RPMI7951 (cell line): ENCODE measurements around the gene FBXL15. TPM values are rescaled to one million over a fixed set of nuclear protein-coding genes. Genes with fewer than 3 reads are reported as not detected.
"Not testable (repeated sequence)": the region's sequence is repeated elsewhere in the genome, so short reads cannot be mapped to it uniquely, and the experiment has no call there.

Experiments used
- DNase-seq: peaks from one replicate; pipeline ENCODE4 v3.0.0-alpha.2; 2012; ENCODE audit warnings: low read depth
- total RNA-seq: library from RNA; depleted of rRNA; stranded (reverse); fragments of >200 nt; shearing (Covaris generic); gene quantifications from 2 replicates; pipeline ENCODE4 v1.2.3, GENCODE V29; 2014

FBXL15 gene
- total RNA-seq, 1 experiment from 2014 or later, result 5.3 TPM

GRCh38 chr10:102431452-102432124 lies 11.0 kb downstream of the FBXL15 start:
- DNase-seq, result peak; percentile 38

- peak; percentile 95 for DNase-seq
These were observed 11.7 kb downstream of the FBXL15 start, which contains the start of gene CUEDC2 for GRCh38 chr10:102432162-102432950. Gene CUEDC2, minus strand, starts transcription at chr10:102432574. Its CDS starts 7,386 bp downstream, at chr10:102425188.

- no peak for DNase-seq
These were observed 13.0 kb downstream of the FBXL15 start for GRCh38 chr10:102433619-102434046.

GRCh38 chr10:102434394-102435132 lies 13.9 kb downstream of the FBXL15 start:
- DNase-seq, result no peak

DNA sequence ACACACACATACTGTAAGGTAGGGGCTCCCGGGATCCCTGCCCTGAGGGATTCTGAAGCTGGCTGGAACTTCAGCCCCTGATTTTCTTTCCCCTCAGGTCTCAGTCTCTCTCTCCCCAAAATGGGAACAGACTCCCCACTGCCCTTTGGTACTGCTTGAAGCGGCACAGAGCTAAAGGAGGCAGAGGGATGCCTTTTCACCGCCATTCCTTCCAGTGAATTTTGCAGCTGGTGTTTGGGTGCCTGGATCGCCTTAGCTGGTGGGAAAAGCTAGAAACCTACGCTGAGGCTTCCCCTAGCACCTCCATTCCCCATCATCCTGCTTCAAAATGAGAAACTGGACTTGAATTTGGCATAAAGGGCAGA lies 14.5 kb downstream of the FBXL15 start:
- DNase-seq, result no peak

DNA sequence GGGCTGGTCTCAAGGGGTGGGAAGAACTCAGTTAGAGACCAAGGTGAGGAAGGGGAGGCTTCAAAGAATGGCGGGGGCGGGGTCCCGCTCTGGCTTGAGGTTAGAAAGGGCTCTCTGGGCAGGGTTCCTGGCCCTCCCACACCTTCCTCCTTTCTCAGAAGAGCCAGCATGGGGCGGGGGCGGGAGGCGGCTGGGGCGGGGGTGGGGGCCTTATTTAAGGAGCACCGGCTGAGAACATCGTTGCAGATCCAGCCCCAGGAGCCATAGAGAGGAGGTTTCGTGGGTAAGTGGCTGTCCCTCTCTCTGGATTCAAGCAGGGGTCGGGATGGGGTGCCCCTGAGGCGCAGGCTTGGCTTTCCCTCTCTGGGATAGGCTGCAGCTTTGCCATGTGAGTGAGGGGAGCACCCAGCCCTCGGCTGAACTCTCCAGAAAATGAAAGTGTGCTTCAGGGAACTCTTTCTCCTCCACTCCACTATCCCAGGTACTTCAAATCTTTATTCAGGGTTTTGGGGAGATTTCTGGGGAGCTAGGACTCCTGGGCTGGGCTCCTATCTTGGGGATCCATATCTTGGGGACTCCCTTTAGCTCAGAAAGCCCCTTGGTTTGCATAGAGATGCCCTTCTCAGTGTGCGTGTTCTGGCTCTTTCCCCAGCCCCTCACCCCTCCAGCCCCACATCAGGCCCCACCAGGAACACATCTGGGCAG lies 15.0 kb downstream of the FBXL15 start:
- DNase-seq, result no peak

DNA sequence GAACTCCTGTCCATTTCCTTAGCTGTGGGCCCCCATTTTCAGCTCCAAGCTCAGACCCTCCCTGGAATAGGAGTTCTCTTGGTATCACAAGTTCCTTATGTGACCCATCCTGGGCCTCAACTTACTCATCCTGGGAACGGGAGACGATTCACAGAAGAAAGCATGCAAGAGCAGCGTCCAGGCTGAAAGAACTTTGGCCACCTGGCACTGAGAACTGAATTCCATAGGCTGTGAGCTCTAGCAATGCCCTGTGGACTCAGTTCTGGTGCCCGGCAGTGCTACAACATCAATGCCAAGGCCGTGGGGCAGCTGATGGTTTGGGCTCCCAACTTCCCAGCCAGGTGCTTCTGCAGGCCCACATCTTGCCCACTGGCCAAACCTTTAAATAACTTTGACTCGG lies 15.7 kb downstream of the FBXL15 start:
- no peak for DNase-seq

- no peak for DNase-seq
These were observed 16.9 kb downstream of the FBXL15 start for GRCh38 chr10:102437515-102437914.

DNA sequence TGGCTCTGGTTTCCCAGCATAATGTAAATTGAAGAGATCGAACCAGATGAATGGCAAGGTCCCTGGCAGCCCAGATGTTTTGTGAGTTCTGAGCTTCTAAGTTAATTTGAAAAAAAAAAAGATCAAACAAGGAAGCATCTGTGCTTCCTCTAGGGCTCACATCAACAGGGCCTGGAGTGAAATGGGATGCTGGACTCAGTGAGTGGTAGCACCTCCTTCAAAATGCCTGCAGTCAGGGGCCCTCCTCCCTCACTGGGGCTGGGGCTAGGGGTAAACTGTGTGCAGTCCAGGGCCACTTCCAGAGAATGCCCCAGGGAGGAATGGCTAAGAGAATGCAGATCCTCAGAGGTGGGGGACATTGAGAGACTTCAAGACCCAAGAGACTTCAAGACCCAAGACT lies 17.7 kb downstream of the FBXL15 start:
- DNase-seq, result no peak

- no peak for DNase-seq
These were observed 24.2 kb downstream of the FBXL15 start for GRCh38 chr10:102444851-102445250.

GRCh38 chr10:102449321-102450123 lies 28.9 kb downstream of the FBXL15 start:
- DNase-seq, result peak; percentile 24

- DNase-seq, result no peak
These were observed 29.4 kb downstream of the FBXL15 start for GRCh38 chr10:102450124-102450373.

DNA sequence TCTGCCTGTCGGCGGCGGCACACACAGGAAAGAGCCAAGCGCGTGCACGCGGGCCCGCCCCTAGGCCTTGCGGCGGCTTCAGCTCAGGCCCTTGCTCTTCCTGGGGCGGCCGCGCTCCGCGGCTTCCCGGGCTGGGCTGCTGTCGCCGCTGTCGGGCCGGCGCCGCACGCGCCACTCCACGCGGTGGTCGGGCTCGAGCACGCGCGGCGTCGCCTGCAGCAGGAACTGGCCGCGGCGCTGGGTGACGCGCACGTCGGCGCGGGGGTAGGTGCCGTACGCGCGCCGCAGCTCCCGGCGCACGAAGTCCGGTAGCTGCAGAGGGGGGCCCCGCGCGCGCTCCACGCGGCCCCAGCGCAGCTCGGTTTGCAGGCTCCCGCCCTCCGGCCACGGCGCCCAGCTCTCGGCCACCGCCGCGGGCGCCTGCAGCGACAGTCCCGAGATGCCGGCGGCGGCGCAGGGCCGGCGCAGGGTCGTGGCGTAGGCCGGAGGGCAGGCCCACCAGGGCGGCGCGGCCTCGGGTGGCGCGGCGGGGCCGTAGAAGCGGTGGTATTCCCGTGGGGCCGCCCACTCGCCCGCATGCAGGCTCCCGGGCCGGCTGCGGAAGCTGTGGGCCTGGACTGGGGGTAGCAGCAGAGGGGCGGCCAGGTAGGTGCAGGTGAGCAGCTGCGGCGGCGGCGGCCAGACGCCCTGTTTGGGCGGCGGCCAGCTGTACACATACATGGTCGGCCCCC lies 29.9 kb downstream of the FBXL15 start:
- peak; percentile 76 for DNase-seq

DNA sequence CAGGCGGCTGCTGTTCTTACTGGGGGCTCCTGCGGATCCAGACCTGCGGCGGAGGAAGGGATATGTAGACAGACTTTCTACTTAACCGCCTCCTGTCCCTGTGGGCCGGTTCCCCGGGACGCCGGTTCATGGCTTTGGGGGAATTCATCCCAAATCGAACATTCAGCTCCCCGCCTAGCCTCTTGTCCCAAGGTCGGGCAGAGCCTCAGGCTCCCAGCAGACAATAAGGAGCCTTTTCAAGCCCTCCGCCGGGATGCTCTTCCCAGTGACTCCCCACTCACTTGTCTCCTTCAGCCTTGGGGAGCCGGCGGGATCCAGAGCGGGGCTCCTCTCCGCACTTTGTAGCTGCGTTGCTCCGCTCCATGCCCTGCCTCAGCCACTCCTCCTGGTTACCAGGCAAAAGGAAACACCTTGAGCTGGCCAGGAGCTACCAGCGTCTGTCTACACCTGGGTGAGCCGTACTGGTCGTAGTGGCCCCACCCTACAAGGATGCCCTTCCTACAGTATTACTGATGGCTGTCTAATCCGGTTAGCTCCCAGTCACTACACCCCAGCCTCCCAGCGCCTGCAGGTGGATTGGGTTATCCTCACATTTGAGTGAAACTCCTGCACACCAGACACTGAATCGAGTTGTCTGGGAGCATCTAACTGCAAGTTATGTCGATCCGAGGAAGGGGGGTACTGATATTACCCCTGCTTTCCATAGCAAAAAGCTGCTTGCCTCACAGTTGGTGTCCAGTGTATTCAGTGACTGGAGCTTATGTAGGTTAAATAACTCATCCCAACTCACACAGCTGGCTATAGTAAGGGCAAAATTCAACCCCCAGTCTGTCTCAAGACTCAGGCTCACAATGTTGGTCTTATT lies 30.7 kb downstream of the FBXL15 start, which contains the start of gene C10orf95:
TSS of gene C10orf95 (minus strand) at position 439 of the 865 bp plus-strand sequence. CDS start 450 bp downstream, outside the sequence.
- no peak for DNase-seq

GRCh38 chr10:102452672-102453340 lies 32.2 kb downstream of the FBXL15 start:
- DNase-seq, result peak; percentile 86

GRCh38 chr10:102453502-102453901 lies 32.9 kb downstream of the FBXL15 start:
- no peak for DNase-seq

DNA sequence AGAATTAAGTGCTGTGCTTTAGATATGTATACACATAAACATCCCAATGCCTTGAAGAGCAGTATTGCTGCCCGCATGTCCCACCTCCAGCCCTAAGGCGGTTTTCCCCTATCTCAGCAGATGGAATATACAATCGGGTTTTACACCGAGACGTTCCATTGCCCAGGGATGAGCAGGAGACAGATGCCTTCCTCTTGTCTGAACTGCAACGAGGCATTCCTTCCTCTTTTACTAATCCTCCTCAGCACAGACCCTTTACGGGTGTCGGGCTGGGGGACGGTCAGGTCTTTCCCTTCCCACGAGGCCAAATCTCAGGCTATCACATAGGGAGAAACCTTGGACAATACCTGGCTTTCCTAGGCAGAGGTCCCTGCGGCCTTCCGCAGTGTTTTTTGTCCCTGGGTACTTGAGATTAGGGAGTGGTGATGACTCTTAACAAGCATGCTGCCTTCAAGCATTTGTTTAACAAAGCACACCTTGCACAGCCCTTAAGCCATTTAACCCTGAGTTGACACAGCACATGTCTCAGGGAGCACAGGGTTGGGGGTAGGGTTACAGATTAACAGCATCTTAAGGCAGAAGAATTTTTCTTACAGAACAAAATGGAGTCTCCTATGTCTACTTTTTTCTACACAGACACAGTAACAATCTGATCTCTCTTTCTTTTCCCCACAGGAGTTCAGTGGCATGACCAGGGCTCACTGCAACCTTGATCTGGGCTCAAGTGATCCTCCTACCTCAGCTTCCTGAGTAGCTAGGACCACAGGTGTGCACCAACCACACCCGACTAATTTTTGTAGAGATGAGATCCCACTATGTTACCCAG lies 34.2 kb downstream of the FBXL15 start:
- DNase-seq, result not testable (repeated sequence)

- DNase-seq, result peak; percentile 70
These were observed 35.3 kb downstream of the FBXL15 start for GRCh38 chr10:102455893-102456471.
